ENCODE data around the gene FMR1.

FMR1 gene

GRCh38 chrX:147917700-147918695 is 6.3 kb downstream of the FMR1 start:
- Histone ChIP-seq H3K27me3 (replicated peaks) (no peaks in the 10 kb centered on the region), H3K4me3 (ENCODE audit: low read depth, low read length) (no peak overlapping the region), H3K27ac (no peak overlapping the region), H3K36me3 (replicated peaks) (no peaks in the 10 kb centered on the region)
- in situ Hi-C loops (cut with HindIII; ENCODE audit: low pct_ligation_motif_present, low sequenced_read_pairs) = no loop called here
- DNase-seq = no peak
- TF ChIP-seq, protein P1, sequence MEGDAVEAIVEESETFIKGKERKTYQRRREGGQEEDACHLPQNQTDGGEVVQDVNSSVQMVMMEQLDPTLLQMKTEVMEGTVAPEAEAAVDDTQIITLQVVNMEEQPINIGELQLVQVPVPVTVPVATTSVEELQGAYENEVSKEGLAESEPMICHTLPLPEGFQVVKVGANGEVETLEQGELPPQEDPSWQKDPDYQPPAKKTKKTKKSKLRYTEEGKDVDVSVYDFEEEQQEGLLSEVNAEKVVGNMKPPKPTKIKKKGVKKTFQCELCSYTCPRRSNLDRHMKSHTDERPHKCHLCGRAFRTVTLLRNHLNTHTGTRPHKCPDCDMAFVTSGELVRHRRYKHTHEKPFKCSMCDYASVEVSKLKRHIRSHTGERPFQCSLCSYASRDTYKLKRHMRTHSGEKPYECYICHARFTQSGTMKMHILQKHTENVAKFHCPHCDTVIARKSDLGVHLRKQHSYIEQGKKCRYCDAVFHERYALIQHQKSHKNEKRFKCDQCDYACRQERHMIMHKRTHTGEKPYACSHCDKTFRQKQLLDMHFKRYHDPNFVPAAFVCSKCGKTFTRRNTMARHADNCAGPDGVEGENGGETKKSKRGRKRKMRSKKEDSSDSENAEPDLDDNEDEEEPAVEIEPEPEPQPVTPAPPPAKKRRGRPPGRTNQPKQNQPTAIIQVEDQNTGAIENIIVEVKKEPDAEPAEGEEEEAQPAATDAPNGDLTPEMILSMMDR (IDR thresholded peaks at IDR 0.05; ENCODE audit: low read depth, low read length, missing control alignments) = no peak

DNA sequence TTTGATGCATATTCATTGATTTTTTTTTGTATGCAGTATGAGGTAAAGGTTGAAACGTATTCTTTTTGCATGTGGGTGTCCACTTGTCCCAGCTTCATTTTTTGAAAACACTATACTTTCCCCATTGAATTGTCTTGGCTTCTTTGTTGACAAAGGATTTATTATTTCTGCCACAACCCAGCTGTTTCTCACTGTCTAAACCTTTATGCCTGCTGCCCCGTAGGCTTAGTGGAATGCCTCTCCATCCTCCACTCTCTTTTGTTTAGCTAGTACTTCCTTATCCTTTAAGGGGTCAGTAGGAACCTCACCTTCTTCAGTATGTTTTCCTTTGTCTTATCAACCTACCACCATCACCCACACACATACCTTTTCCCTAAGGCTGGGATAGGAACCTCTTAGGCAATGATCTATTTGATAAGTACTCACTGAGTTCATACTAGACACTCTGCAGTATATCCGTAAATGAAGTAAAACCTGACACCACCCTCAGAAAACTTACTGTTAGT is 8.5 kb downstream of the FMR1 start:
- TF ChIP-seq, protein P1 (IDR thresholded peaks at IDR 0.05; ENCODE audit: low read depth, low read length, missing control alignments) = no peak
- DNase-seq = no peak
- Histone ChIP-seq H3K27me3 (replicated peaks) (no peaks in the 10 kb centered on the region), H3K36me3 (replicated peaks) (no peaks in the 10 kb centered on the region), H3K27ac (no peak overlapping the region), H3K4me3 (ENCODE audit: low read depth, low read length) (no peak overlapping the region)
- in situ Hi-C loops (cut with HindIII; ENCODE audit: low pct_ligation_motif_present, low sequenced_read_pairs) = no loop called here

- TF ChIP-seq, protein P1 (IDR thresholded peaks at IDR 0.05; ENCODE audit: low read depth, low read length, missing control alignments) = no peak
- no peak overlapping the region for H3K27ac ChIP-seq
- H3K4me3 ChIP-seq (ENCODE audit: low read depth, low read length) = no peak overlapping the region
- no peaks in the 10 kb centered on the region for H3K27me3 ChIP-seq (replicated peaks)
- no peak for DNase-seq
- no peaks in the 10 kb centered on the region for H3K36me3 ChIP-seq (replicated peaks)
- in situ Hi-C loops (cut with HindIII; ENCODE audit: low pct_ligation_motif_present, low sequenced_read_pairs) = no loop called here
Measured at GRCh38 chrX:147923605-147924004, 11.9 kb downstream of the FMR1 start.

- Histone ChIP-seq H3K27ac (no peak overlapping the region), H3K27me3 (replicated peaks) (no peaks in the 10 kb centered on the region), H3K4me3 (ENCODE audit: low read depth, low read length) (no peak overlapping the region), H3K36me3 (replicated peaks) (no peaks in the 10 kb centered on the region)
- TF ChIP-seq, protein P1 (IDR thresholded peaks at IDR 0.05; ENCODE audit: low read depth, low read length, missing control alignments) = no peak
- in situ Hi-C loops (cut with HindIII; ENCODE audit: low pct_ligation_motif_present, low sequenced_read_pairs) = no loop called here
- DNase-seq = no peak
Measured at GRCh38 chrX:147927256-147927655, 15.5 kb downstream of the FMR1 start.

- no peak for DNase-seq
- Histone ChIP-seq H3K27ac (no peak overlapping the region), H3K36me3 (replicated peaks) (no peaks in the 10 kb centered on the region), H3K27me3 (replicated peaks) (no peaks in the 10 kb centered on the region), H3K4me3 (ENCODE audit: low read depth, low read length) (no peak overlapping the region)
- TF ChIP-seq, protein P1 (IDR thresholded peaks at IDR 0.05; ENCODE audit: low read depth, low read length, missing control alignments) = no peak
- in situ Hi-C loops (cut with HindIII; ENCODE audit: low pct_ligation_motif_present, low sequenced_read_pairs) = no loop called here
Measured at GRCh38 chrX:147933815-147934214, 22.1 kb downstream of the FMR1 start.

All from brain microvascular endothelial cell (primary cell).